ENCODE data around the gene RIOK3.
"Not testable (repeated sequence)": the region's sequence is repeated elsewhere in the genome, so short reads cannot be mapped to it uniquely, and the experiment has no call there.

Gene RIOK3

DNA sequence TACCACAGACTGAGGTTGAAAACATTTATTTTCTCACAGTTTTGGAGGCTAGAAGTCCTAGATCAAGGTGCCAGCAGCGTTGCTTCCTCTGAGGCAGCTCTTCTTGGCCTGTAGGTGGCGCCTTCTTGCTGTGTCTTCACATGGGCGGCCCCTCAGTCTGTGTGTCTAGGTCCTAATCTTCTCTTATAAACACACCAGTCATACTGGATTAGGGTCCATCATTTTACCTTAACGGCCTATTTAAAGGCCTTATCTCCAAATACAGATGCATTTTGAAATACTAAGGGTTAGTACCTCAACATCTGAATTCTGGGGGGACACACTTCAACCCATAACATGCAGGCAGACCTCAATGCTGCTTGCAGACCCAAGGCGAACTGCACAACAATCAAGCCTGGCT, 45.8 kb downstream of the RIOK3 start:
- peak; percentile 77 for DNase-seq

DNA sequence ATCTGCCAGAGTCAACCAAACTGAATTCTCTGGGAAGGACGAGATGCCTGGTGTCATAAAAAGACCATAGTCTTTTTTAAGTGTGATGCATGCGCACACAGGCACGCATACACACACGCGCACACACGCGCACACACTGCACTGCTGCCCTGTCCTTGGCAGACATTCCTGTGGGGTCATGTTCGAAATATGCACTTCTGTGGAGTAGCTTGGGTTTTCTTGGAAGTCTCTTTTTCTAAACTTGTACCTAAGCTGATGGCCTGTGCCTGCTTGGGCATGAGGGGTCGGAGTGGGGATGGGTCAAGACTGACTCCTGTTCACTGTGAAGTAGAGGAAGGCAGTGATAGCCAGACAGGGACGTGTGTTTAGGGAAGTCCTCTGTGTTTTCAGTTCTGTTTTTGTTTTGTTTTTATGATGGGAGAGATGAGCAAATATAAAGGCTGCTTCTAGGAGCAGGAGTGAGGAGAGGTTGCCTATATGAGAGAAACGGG, 46.2 kb downstream of the RIOK3 start:
- no peak for DNase-seq

DNA sequence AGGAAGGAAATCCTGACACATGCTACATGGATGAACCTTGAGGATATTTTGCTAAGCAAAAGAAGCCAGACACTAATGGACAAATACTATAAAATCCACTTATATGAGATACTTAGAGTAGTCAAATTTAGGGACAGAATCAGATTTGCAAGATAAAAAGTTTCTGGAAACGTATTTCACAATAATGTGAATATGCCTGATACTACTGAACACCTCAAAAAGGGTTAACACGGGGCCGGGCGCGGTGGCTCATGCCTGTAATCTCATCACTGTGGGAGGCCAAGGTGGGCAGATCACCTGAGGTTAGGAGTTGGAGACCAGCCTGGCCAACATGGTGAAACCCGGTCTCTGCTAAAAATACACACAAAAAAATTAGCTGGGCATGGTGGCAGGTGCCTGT, 48.5 kb downstream of the RIOK3 start:
- no peak for DNase-seq

DNA sequence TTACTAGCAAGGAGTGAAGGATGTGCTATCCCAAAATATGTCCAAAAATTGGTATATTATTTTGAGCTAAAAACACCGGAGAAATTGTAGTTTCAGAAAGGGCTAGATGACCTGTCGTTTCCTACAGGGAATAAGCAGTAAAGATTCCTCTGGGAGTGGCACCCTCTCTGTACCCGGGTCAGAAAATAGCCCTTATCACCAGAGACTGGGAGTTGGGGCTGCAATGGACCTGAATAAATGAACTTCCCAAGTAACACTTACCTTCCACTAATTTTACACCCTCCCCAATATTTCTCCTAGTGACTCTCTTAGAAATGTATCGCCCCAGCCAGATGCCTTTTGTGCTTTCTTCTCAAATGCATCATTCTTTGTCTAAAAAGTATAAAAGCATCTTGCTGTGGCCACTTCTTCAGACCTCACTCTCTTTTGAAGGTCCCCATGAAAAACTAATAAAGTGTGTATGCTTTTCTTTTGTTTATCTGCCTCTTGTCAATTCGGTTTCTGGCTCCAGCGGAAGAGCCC, 49.5 kb downstream of the RIOK3 start:
- DNase-seq = no peak

DNA sequence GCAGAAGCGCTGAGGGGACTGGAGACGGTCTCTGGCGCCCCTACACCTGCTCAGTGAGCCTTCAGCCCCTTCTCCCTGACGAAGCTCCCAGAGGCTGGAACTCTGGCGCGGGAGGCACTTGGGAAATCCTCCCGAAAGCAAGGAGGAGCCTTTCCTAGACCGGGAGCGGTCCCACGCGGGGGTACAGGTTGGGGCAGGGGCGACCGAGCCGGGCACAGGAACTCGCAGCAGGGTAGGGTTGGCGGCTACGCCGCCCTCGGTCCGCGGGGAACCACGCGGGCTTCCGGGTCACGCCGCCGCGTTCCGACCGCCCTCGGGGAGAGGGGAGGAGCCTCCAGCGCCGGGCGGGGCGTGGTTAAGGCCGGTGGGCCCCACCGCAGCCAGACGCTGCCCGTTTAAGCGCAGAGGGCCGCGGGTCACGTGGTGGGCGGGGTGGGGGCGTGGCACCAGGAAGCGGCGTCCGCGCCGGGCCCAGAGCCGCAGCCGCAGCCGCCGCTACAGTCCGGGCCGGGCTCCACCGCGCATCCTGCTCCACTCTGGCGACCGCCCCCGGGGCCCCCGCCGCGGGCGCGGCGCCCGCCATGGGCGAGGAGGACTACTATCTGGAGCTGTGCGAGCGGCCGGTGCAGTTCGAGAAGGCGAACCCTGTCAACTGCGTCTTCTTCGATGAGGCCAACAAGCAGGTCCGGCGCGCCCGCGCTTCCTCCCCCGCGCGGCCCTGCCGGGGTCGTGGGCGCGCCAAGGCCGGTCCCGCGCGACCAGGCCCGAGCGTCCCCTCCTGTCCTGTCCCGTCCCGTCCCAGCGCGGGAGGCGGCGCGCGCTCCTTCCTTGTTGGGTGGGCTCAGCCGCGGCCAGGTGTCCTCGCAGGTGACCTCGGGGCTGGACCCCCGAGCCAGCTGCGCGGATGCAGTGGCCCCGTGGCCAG, 50.2 kb downstream of the RIOK3 start, which contains the start of gene RMC1:
TSS of gene RMC1 (plus strand) at position 474 of the 925 bp plus-strand sequence. CDS start at position 582, 108 bp downstream.
- peak; percentile 99 for DNase-seq

DNA sequence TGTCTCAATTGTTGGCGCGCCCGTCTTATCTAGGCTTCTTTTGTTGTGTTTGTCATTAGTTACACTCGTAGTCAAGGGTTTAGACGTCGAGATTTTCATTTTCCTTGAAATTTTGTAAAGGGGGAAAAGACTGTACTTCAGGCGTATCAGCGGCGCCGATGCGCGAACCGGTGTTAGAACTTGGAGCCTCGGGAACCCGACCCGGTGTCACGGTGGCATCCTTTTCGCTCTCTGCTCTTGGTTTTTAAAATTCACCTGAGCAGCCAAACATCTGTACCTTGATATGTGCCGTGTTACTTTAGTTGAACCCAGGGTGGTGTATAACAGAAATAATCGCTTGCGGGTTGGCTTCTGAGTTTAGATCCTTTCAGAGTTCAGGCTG, 50.9 kb downstream of the RIOK3 start:
- no peak for DNase-seq

DNA sequence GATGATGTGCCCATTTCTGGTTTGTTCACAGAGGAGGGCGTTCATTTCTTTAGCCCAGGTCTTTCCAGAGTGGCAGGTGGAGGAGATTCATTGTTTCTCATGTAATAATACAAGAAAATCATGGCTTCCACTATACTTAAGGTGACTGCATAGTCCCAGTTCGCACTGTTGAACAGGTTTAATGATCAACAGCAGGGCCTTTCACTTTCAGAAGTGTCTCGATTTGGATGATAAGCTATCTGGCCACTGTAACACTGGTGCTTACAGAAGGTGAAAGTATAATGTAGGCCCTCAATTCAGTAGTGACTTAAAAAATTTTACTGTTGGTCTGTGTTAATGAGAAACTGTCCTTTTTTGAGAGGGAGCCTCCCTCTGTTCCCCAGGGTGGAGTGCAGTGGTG, 51.6 kb downstream of the RIOK3 start:
- DNase-seq = no peak

DNA sequence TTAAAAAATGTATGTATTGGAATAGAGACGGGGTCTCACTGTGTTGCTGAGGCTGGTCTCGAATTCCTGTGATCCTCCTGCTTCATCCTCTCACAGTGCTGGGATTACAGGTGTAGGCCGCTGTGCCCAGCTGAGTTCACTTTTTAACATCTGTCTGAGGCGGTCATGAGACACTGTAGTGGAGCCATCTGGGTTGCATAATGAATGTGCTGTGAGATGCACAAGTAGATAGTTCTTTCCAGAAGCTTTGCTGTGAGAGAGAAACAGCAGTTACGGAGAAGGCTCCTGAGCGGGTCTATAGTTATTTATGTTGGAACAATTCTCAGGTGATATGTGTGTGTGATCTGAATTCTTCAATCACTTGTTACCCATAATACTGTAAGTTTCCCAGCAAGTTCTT, 53.3 kb downstream of the RIOK3 start:
- no peak for DNase-seq

DNA sequence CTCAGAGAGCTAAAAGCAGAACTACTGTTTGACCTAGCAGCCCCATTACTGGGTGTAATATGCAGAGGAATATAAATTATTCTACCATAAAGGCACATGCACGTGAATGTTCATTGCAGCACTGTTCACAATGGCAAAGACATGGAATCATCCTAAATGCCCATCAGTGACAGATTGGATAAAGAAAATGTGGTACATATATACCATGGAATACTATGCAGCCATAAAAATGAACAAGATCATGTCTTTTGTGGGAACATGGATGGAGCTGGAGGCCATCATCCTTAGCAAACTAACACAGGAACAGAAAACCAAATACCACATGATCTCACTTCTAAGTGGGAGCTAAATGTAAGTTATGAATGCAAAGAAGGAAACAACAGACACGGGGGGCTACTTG, 57.8 kb downstream of the RIOK3 start:
- DNase-seq = not testable (repeated sequence)

DNA sequence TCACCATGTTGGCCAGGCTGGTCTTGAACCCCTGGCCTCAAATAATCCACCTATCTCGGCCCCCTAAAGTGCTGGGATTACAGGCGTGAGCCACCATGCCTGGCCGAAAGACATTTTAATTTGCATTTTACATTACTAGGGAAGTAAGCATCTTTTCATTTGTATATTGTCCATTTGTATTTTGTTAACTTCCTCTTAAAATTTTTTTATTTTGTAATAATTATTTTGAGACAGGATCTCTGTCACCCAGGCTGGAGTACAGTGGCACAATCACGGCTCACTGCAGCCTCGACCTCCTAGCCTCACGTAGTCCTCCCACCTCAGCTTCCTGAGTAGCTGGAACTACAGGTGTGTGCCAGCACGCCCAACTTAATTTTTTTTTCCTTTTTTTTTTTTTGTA, 59.1 kb downstream of the RIOK3 start:
- DNase-seq = not testable (repeated sequence)

DNA sequence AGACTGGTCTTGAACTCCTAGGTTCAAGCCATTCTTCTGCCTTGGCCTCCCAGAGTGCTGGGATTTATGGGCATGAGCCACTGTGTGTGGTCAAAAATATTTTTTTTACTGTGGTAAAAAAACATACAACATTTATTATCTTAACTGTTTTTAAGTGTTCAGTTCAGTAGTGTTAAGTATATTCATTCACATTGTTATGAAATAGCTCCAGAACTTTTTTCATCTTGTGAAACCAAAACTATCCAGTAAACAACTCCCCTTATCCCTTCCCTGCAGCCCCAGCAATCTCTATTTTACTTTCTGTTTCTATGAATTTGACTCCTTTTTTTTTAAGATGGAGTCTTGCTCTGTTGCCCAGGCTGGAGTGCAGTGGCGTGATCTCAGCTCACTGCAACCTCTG, 59.6 kb downstream of the RIOK3 start:
- no peak for DNase-seq

DNA sequence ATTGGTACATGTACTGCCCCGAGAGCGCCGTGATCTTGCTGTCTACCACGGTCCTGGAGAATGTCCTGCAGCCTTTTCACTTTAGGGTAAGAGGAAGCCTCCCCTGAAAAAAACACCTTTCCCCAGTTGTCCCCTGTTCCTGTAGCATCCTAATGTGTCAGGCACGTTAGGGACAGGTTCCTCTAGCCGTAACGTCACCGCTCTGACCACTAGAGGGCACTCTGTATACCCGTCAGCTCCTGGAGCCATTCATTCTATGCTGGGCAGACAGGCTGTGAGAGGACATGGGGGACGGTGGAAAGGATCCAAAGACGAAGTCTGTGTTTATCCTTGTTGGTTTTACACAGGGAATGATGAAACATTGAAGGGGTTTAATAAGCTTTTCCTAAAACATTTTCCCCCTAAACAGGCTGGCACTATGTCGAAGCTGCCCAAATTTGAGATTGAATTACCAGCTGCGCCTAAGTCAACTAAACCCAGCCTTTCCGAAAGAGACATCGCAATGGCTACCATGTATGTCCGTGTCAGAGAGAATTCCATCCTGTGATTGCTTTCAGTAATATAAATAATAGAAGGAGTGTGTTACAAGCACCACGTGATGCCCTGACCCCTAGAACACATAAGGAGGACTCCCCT, 62.9 kb downstream of the RIOK3 start:
- DNase-seq = peak; percentile 81

DNA sequence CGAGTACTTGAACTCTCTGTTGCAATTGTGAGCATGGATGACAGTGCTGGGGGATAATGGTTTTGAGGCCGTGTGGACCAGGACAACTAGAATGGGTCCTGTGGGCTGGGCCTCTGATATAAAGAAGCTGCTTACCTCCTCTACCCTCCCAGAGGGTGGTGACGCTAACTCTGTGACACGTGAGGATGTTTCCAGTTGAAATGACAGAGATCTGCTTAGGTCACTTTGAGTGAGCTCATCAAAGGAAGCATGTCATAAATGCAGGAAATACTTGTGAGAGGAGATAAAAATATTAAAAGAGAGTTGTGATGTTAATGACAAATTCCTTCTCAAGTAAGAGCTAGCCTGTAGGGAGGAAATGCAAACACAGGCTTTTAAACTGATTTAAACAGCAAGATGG, 66.6 kb downstream of the RIOK3 start:
- DNase-seq = no peak

DNA sequence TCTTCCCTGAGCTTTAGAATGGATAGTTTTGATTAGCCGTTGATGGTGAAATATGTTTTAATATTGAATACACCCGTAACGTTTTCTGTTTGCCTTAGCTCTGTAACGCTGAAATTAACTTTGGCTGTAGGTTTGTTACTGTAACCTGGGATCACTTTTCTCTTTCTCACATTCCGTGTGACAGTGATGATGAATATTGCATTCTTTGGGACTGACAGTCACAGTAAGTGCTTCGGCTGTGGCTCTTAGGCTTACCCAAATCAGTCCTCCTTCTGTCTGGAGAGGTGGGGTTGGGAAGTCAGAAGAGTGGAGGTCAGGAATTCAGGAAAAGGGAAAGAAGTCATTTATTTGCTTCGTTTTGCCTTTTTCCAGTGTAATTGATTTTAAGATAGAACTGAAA, 68.2 kb downstream of the RIOK3 start:
- DNase-seq = no peak

DNA sequence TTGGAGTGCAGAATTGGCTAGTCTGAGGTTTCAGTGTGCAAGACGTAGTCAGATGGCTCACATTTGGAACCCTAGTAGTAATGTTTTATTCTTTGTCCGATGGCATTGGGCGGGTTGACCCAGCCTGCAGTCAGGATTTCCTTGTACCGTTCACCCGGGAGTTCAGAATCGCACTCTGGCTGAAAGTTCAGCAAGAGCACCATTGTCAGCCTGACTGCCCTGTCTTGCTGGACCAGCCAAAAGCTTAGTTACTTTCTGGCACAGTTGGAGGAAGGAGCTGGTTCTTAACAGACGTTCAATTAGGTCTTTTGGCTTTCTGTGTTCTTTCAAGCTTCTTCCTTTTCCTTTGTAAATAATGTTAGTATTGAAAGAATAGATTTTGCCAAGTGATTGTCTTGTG, 68.8 kb downstream of the RIOK3 start:
- no peak for DNase-seq

DNA sequence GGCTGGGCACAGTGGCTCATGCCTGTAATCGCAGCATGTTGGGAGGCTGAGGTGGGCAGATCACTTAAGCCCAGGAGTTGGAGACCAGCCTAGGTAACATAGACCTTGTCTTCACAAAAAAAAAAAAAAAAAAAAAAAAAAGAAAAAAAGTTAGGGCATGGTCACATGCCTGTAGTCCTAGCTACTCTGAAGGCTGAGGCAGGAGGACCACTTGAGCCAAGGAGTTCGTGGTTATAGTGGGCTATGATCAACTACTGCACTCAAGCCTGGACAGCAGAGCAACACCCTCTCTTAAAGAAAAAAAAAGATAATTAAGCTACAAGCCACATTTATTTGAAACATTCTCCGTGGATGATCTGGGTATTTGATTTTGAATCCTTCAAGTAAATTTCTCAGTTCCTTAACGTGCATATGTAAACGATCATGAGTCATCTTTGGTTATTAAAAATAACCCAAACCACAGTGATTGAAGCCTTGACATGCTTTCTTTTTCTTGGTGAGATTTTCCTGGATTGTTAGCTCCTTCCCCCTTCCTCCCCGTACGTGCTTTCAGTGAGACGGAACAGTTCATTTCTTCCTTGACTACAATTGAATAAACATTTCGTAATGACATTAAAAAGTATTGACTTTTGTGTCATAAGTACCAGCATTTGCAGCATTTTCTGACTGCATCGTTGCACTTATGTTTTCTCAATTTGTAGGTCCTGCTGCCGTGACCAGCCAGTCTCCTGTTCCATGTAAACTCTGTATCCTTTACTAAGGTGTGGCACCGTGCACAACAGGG, 70.5 kb downstream of the RIOK3 start:
- DNase-seq = no peak

DNA sequence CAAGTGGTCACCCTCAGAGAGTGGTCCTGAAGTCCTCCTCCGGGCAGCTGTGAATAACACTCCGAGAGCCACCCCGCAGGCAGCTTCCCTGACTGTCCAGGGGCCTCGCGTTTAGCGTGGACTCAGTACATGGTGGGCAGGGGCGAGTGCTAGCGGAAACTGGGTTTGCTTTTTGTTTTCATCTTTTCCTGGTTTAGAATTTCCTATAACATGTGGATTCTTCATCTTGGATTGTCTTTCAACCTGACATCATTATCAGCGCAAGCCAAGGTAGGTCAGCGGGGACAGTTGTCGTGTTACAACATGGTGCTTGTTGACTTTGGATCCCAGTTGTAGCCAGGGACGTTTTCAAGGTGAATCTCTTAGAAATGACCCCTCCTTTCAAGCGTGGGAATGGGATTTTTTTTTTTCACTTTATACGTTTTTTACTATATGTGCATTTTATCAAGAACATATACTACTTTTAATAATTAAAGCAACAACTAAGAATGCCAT, 71.2 kb downstream of the RIOK3 start:
- no peak for DNase-seq

DNA sequence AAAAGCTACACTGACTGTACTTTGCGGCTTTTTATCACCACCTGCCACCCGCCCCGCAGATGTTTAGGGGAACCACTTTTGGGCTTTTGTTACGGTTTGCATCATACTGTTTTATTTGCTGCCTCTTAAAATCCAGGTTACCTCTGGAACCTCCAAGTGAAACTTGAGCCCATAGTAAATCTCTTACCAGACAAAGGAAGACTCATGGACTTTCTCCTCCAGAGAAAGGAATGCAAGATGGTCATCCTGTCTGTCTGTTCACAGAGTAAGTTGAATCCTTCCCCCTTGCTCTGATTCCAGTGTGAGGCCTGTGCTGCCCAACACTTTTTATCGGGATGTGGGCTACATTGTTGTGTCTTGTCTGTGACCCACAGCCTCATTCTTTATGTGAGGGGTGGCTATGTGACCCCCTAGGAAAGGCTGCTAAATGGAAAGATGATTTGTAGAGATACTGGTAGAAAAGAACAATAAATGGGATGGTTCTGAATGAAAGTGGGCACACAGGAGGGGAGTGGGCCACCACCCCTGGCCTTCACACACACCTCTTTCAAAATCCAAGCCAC, 73.5 kb downstream of the RIOK3 start:
- no peak for DNase-seq

DNA sequence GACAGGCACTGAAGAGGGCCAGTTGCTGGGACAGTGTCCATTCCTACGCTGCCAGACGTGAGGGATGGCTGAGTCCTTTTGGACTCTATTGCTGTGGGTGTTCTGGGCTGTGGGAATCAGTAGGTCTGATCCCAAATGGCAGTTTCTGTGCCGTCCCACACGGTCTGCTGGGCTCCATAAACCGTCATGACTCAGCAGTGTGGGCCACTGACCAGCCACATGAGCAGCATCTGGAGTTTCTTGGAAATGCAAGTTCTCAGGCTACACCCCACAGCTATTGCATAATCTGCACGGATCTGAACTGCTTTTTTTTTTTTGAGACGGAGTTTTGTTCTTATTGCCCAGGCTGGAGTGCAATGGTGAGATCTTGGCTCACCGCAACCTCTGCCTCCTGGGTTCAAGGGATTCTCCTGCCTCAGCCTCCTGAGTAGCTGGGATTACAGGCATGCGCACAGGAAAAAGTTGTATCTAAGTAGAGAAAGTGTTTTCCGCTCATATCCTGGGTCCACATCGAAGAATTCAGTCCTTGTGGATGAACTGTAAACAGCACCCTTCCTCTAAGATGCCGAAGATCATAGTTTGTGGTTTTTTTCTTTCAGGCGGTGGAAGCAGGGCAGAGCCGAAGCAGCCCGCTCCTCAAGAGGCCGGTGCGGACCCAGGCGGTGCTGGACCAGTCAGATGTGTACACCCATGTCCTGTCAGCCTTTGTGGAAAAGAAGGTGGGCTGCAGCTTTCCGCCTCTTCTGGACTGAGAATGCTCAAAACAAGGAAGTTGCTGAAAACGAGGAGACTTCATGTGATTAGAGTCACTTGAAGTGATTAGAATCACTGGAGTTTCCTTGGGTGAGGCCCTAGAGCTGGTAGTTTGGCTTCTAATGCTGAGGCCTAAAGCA, 75.7 kb downstream of the RIOK3 start:
- DNase-seq = no peak

DNA sequence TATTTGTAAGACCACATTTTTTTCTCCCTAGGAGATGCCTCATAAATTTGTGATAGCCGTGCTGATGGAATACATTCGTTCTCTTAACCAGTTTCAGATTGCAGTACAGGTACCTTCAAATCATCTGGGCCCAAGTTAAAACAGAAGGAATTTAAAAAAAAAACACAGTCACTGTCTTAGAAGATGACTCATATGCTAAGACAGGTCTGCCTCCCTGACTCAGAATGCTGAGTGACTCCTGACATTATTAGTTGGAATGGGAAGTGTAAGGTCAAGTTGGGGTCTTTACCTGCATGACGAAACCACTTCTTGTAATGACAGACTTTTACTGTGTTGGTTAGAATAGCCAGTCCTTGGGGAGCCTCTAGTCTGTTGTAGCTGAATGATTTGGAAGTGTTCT, 76.5 kb downstream of the RIOK3 start:
- DNase-seq = no peak

DNA sequence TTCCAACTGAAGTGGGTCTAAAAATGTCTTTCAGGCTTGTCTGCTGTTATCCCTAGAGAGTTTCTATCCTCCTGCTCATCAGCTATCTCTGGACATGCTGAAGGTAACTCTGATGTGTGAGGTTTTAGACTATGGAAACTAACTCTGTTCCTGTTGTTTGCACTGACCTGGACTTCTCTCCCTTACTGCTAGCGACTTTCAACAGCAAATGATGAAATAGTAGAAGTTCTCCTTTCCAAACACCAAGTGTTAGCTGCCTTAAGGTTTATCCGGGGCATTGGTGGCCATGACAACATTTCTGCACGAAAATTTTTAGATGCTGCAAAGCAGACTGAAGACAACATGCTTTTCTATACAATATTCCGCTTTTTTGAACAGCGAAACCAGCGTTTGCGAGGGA, 77.1 kb downstream of the RIOK3 start:
- no peak for DNase-seq

DNA sequence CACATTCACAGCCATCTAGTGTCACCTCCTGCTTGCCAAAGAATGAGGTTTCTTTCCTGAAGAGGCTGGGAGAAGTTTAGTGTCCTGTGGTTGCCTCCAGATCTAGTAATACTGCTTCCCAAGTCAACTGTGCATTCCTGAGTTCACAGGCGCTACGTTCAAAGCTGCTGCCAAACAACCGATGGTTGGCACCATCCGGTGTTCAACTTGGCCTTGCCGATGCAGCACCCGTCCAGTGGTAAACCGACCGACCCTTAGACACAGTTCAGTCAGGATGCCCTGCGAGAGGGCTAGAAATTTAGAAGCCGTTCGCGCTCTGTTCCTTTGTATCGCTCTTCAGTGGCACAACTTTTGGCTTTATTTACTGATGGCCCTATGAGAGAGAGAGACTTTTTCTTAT, 78.8 kb downstream of the RIOK3 start:
- DNase-seq = no peak

Data from activated CD8-positive, alpha-beta memory T cell treated with anti-CD3 and anti-CD28 coated beads, Interleukin-2, amount 50 U/mL, for 48 hours (primary cell).